Mesenteric fat pad (tissue), 1 donor: ENCODE measurements around the gene SIGLEC7. TPM values are rescaled to one million over a fixed set of nuclear protein-coding genes. Genes with fewer than 3 reads are reported as not detected.

Experiments
- DNase-seq: peaks from one replicate; pipeline ENCODE4 v3.0.0-alpha.2; 2020; ENCODE audit warnings: low spot score
- long read RNA-seq: library from polyadenylated mRNA; unstranded; transcript quantifications from one replicate; pipeline ENCODE4 v2.0.0, GENCODE V29; 2020
- total RNA-seq: library from RNA; stranded (reverse); fragmentation: NEBNext Ultra II Directional; extraction: Animal tissue kit (Norgen Biotek cat#: 25700); gene quantifications from one replicate; pipeline ENCODE4 v1.2.1, GENCODE V29; 2021
- donor health status: DM: yes; HTN: yes; CAD: no.

The SIGLEC7 gene
- total RNA-seq: 8.1 TPM
- long read RNA-seq, transcript SIGLEC7-202 (7 exons, 1,754 nt): major isoform, 7 of 15 reads
- long read RNA-seq, partial matches to known transcripts: 0 of 15 reads
- long read RNA-seq, other reads (novel, unspliced or antisense): 8 of 15 reads

GRCh38 chr19:51142119-51142518, at the start of gene SIGLEC7:
TSS of gene SIGLEC7 (plus strand) at chr19:51142301. CDS start at chr19:51142370, 69 bp downstream.
- peak; percentile 75 for DNase-seq

- no peak for DNase-seq
These were observed 49.0 kb upstream of the SIGLEC7 start for GRCh38 chr19:51093101-51093500.

- DNase-seq: no peak
These were observed 48.4 kb upstream of the SIGLEC7 start for GRCh38 chr19:51093510-51094345.

GRCh38 chr19:51094696-51095279, 47.3 kb upstream of the SIGLEC7 start:
- no peak for DNase-seq

GRCh38 chr19:51096473-51097165, 45.5 kb upstream of the SIGLEC7 start:
- DNase-seq: no peak

GRCh38 chr19:51097166-51097738, 44.8 kb upstream of the SIGLEC7 start:
- no peak for DNase-seq

GRCh38 chr19:51097796-51098195, 44.3 kb upstream of the SIGLEC7 start:
- no peak for DNase-seq

GRCh38 chr19:51098365-51099046, 43.6 kb upstream of the SIGLEC7 start:
- no peak for DNase-seq

GRCh38 chr19:51099047-51099382, 43.1 kb upstream of the SIGLEC7 start:
- no peak for DNase-seq

GRCh38 chr19:51100601-51101000, 41.5 kb upstream of the SIGLEC7 start:
- DNase-seq: no peak

- DNase-seq: no peak
These were observed 40.8 kb upstream of the SIGLEC7 start for GRCh38 chr19:51101171-51101865.

GRCh38 chr19:51102991-51103390, 39.1 kb upstream of the SIGLEC7 start:
- DNase-seq: no peak

GRCh38 chr19:51103926-51104341, 38.2 kb upstream of the SIGLEC7 start:
- DNase-seq: no peak

GRCh38 chr19:51107406-51108065, 34.6 kb upstream of the SIGLEC7 start:
- DNase-seq: no peak

GRCh38 chr19:51108066-51108804, 33.9 kb upstream of the SIGLEC7 start, which contains the start of gene CTU1:
TSS of gene CTU1 (minus strand) at chr19:51108409. CDS start at chr19:51104569, 3,840 bp downstream.
- DNase-seq: peak; percentile 98

GRCh38 chr19:51108805-51109146, 33.3 kb upstream of the SIGLEC7 start:
- DNase-seq: no peak

GRCh38 chr19:51110666-51110971, 31.5 kb upstream of the SIGLEC7 start:
- no peak for DNase-seq

GRCh38 chr19:51111606-51112005, 30.5 kb upstream of the SIGLEC7 start:
- DNase-seq: no peak

- no peak for DNase-seq
These were observed 27.9 kb upstream of the SIGLEC7 start for GRCh38 chr19:51114087-51114729.
